Measurements from ENCODE around the gene TBX3.

GRCh38 chr12:114668886-114669288 is 15.1 kb downstream of the TBX3 start:
- TF ChIP-seq CTCF (conservative IDR thresholded peaks at IDR 0.05; ENCODE audit: low read length) = no peak
- no peak for TF ChIP-seq EZH2phosphoT487 (IDR thresholded peaks at IDR 0.05; ENCODE audit: borderline replicate concordance, low read depth, low read length)

Data from OCI-LY7 (cell line).